Measurements from ENCODE around the gene ZBTB49. TPM values are rescaled to one million over a fixed set of nuclear protein-coding genes. Genes with fewer than 3 reads are reported as not detected.

Gene ZBTB49
- total RNA-seq, 1 donor from 2014 or later, result 4.8 TPM

GRCh38 chr4:4361883-4362282, 71.8 kb downstream of the ZBTB49 start:
- no peak overlapping the region for H3K4me3 Mint-ChIP-seq (ENCODE audit: unreplicated experiment)
- TF ChIP-seq, protein P1, sequence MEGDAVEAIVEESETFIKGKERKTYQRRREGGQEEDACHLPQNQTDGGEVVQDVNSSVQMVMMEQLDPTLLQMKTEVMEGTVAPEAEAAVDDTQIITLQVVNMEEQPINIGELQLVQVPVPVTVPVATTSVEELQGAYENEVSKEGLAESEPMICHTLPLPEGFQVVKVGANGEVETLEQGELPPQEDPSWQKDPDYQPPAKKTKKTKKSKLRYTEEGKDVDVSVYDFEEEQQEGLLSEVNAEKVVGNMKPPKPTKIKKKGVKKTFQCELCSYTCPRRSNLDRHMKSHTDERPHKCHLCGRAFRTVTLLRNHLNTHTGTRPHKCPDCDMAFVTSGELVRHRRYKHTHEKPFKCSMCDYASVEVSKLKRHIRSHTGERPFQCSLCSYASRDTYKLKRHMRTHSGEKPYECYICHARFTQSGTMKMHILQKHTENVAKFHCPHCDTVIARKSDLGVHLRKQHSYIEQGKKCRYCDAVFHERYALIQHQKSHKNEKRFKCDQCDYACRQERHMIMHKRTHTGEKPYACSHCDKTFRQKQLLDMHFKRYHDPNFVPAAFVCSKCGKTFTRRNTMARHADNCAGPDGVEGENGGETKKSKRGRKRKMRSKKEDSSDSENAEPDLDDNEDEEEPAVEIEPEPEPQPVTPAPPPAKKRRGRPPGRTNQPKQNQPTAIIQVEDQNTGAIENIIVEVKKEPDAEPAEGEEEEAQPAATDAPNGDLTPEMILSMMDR (IDR thresholded peaks at IDR 0.05; ENCODE audit: partially characterized antibody, unreplicated experiment), result no peak
- H3K9me3 Mint-ChIP-seq (ENCODE audit: unreplicated experiment), result peaks cover 7% of the 10 kb centered on the region
- H3K27ac Mint-ChIP-seq (ENCODE audit: unreplicated experiment), result no peak overlapping the region
- H3K4me1 Mint-ChIP-seq (ENCODE audit: low read depth, unreplicated experiment), result no peaks in the 10 kb centered on the region
- H3K36me3 Mint-ChIP-seq (ENCODE audit: unreplicated experiment), result peaks cover 16% of the 10 kb centered on the region
- no peak for DNase-seq
- H3K27me3 Mint-ChIP-seq (ENCODE audit: unreplicated experiment), result peaks cover 2% of the 10 kb centered on the region

DNA sequence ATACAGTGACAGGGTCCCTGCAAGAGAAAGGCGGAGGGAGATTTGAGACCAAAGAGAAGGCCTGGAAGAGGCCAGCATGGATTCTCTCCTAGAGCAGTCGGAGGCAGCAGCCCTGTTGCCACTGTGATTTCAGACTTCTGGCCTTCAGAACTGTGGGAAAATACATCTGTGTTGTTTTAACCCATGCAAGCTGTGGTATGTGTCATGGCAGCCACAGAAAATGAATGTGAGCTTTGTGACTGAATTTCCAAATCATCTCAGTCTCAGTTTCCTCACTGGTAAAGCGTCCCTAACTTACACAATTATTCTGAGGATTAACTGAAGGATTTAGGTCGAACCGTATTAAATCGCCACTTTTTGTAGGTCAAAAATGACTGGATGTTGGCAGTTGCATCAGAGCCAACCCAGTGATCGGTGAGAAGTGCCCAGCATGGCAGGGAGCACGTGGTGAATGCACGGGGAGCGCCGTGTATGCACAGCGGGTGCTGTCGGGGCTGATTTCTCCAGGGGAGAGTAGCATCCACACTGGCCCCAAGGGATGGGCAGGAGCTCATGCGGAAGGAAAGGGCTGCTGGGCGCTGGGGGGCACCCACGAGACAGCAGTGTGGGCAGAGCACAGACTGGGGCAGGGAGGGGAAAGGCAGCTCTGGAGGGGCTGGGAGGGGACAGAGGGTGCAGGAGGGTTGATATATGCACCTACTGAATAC, 73.1 kb downstream of the ZBTB49 start:
- DNase-seq, result no peak
- Mint-ChIP-seq H3K27ac (ENCODE audit: unreplicated experiment) (no peak overlapping the region), H3K9me3 (ENCODE audit: unreplicated experiment) (peaks cover 7% of the 10 kb centered on the region), H3K27me3 (ENCODE audit: unreplicated experiment) (peaks cover 4% of the 10 kb centered on the region), H3K4me1 (ENCODE audit: low read depth, unreplicated experiment) (no peaks in the 10 kb centered on the region), H3K4me3 (ENCODE audit: unreplicated experiment) (no peak overlapping the region), H3K36me3 (ENCODE audit: unreplicated experiment) (peaks cover 19% of the 10 kb centered on the region)
- TF ChIP-seq, protein P1 (IDR thresholded peaks at IDR 0.05; ENCODE audit: partially characterized antibody, unreplicated experiment), result no peak

- DNase-seq, result no peak
- Mint-ChIP-seq H3K9me3 (ENCODE audit: unreplicated experiment) (peaks cover 7% of the 10 kb centered on the region), H3K27me3 (ENCODE audit: unreplicated experiment) (peaks cover 6% of the 10 kb centered on the region), H3K4me3 (ENCODE audit: unreplicated experiment) (no peak overlapping the region), H3K27ac (ENCODE audit: unreplicated experiment) (no peak overlapping the region), H3K36me3 (ENCODE audit: unreplicated experiment) (peaks cover 19% of the 10 kb centered on the region), H3K4me1 (ENCODE audit: low read depth, unreplicated experiment) (no peaks in the 10 kb centered on the region)
- TF ChIP-seq, protein P1 (IDR thresholded peaks at IDR 0.05; ENCODE audit: partially characterized antibody, unreplicated experiment), result no peak
Observed at GRCh38 chr4:4364061-4364460, 74.0 kb downstream of the ZBTB49 start.

DNA sequence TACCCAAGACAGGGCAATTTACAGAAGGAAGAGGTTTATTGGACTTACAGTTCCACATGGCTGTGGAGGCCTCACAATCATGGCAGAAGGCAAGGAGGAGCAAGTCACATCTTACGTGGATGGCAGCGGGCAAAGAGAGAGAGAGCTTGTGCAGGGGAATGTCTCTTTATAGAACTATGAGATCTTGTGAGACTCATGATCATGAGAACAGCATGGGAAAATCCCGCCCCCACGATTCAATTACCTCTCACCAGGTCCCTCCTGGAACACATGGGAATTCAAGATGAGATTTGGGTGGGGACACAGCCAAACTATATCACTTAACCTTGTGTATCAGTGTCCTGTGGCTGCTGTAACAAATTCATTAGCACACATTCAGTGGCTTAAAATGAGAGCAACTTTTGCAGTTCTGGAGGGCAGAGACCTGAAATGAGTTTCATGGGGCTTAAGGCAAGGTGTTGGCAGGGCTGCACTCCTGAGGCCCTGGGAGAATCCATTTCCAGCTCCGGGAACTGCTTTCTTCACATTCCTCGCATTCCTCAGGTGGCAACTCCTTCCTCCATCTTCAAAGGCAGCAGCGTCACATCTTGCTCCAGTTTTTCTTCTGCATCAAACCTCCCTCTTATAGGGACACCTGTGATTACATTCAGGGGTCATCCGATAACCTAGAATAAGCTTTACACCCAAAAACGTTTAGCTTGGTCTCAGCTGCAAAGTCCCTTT, 74.6 kb downstream of the ZBTB49 start:
- Mint-ChIP-seq H3K27ac (ENCODE audit: unreplicated experiment) (no peak overlapping the region), H3K4me1 (ENCODE audit: low read depth, unreplicated experiment) (no peaks in the 10 kb centered on the region), H3K9me3 (ENCODE audit: unreplicated experiment) (peaks cover 8% of the 10 kb centered on the region), H3K4me3 (ENCODE audit: unreplicated experiment) (no peak overlapping the region), H3K27me3 (ENCODE audit: unreplicated experiment) (peaks cover 8% of the 10 kb centered on the region), H3K36me3 (ENCODE audit: unreplicated experiment) (peaks cover 21% of the 10 kb centered on the region)
- no peak for DNase-seq
- TF ChIP-seq, protein P1 (IDR thresholded peaks at IDR 0.05; ENCODE audit: partially characterized antibody, unreplicated experiment), result no peak

All from glutamatergic neuron (in vitro differentiated cells).